ENCODE measurements around the gene MCTP1.

GRCh38 chr5:95020345-95020744 lies 264.5 kb downstream of the MCTP1 start:
- TF ChIP-seq CTCF (IDR thresholded peaks at IDR 0.05): no peak
- TF ChIP-seq POLR2A (IDR thresholded peaks at IDR 0.05): no peak
- no peak for TF ChIP-seq POLR2AphosphoS5 (IDR thresholded peaks at IDR 0.05)

Measured in transverse colon (tissue), 4 donors.